Tongue (tissue), 2 donors: ENCODE measurements around the gene NSMF. TPM values are rescaled to one million over a fixed set of nuclear protein-coding genes. Genes with fewer than 3 reads are reported as not detected.
"Not testable (repeated sequence)": the region's sequence is repeated elsewhere in the genome, so short reads cannot be mapped to it uniquely, and the experiment has no call there.

Experiments used
- DNase-seq: peaks from one replicate; pipeline ENCODE4 v3.0.0-alpha.2; 2015
- total RNA-seq: library from RNA; depleted of rRNA; stranded (reverse); fragments of >200 nt; gene quantifications from one replicate; pipeline ENCODE4 v1.2.3, GENCODE V29; 2014

NSMF gene
- total RNA-seq, 1 donor from 2014 or later: 10.7 TPM

DNA sequence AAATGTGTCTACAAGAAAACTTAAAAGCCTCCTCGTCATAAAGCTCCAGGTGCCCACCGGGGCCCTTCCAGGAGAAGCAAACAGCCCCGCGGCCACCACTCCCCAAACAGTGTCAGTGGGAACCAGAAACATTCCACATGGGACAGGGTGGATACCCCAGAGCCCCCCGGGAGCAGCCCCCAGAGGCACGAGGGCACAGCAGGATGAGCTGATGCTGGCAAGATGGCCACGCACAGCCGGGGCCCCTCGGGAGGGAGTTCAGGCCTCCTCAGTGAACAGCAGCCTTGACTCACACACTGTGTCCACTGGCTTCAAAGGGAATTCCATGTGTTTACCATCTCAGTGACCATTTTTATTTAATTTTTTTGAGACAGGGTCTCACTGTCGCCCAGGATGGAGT is 46.7 kb downstream of the NSMF start:
- DNase-seq: no peak

DNA sequence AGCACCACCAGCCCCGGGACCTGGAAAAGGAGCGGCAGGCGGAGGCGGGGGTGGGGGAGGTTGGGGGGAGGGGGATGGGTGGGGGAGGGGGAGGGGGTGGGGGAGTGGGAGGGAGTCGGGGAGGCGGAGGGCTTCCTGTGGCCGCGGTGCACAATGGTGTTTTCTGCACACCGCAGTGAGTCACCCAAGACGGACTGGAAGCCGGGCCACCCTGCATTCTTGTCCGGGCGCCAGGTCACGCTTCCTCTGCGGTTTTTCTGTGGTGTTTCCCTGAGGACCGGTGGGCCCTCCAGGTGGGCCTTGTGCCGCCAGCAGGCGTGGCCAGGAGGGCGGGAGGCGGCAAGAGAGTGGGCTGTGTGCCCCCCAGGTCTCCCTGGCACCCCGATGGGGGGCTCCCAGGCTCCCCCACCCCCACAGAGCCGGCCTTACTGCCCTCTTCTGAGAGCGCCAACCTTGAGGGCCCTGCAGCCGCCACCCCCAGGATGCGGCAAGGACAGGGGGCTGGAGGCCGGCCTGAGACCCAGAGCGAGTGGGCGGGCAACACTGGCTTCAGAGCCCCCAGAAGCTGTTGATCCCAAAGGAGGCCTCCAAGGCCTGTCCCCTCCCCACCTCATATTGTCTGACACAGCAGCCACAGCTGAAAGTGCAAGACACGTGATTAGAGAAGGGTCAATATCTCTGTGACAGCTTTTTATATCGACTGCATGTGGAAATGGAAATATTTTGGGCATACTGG is 47.3 kb downstream of the NSMF start:
- DNase-seq: no peak

- DNase-seq: no peak
Observed at GRCh38 chr9:137411260-137411644, 47.9 kb downstream of the NSMF start.

DNA sequence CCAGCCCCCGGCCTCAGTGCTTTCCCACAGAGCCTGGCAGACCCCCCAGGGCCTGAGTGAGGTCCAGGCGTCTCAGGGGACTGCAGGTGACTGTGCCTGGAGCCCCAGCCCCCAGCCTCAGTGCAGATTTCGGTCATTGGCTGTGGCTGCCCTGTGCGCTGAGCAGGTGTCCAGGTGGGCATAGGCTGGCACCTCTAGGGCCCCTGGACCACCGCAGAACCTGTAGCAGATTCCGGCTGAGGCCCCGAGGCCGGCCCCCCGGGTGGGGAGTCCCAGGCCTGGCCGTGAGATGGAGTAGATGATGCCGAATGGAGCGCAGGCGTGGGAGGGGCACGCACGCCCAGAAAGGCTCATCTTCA is 48.3 kb downstream of the NSMF start:
- DNase-seq: no peak

GRCh38 chr9:137410236-137410890 is 48.8 kb downstream of the NSMF start:
- DNase-seq: not testable (repeated sequence)

- DNase-seq: no peak
Observed at GRCh38 chr9:137409515-137409914, 49.6 kb downstream of the NSMF start.

- DNase-seq: no peak
Observed at GRCh38 chr9:137408651-137409405, 50.3 kb downstream of the NSMF start.

DNA sequence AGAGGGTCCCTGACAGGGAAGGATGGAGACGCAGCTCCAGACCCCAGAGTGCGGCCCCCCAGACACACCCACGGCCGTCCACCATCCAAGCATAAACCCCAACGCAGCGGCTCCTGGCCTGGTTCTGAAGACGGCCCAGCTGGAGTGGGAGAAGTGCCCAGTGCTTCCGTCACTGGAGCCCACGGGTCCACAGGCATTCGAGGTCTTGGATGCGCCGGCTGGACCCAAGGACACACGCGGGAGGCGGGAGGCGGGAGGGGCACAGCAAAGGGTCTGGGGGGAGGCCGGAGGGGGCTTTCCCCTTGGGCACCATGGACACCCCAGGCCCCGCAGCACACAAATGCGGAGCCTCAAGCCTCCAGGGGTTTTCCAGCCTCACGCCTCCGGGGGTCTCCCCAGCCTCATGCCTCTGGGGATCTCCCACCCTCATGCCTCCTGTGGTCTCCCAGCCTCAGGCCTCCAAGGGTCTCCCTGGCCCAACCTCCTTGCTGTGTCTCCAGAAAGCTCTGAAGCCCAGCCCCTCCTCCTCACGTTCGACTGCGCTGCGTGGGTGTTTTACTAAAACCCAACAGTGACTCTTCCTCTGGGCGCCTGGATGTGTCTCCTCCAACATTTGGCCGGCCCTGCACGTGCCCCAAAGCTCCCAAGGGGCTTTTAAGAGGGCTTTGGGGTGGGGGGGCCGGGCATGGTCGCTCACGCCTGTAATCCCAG is 51.4 kb downstream of the NSMF start:
- DNase-seq: no peak

DNA sequence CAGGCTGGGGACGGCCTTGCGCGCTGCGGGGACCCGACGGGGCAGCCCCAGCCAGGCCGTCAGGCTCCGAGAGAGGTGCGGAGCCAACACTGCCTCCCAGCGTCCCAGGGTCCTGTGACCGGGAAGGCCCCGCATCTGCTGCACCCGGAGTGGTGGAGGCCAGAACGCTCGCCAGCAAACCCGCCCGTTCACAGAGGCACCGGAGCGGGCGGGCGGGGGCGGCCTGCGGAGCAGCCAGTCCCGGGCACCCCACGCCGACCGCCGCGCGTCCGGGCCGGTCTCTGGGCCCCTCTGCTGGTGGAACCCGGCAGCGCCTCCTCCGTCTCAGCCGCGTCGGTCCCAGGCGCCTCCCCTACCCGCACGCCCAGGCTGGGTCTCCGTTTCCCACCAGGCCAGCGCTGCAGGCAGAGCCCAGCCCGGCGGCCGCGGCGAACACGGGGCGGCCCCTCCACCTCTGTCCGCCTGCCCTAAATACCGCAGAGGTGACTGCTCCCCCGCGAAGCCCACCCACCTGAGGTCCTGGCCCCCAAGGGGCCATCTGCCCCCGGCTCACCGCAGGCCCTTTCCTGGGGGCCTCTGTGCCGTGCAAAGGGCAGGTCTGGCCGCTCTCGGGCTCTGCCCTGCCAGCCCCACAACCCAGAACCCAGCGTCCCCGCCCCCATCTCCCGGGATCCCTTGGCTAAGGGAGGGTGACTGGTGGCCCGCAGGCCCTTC is 52.1 kb downstream of the NSMF start:
- DNase-seq: peak; percentile 81

DNA sequence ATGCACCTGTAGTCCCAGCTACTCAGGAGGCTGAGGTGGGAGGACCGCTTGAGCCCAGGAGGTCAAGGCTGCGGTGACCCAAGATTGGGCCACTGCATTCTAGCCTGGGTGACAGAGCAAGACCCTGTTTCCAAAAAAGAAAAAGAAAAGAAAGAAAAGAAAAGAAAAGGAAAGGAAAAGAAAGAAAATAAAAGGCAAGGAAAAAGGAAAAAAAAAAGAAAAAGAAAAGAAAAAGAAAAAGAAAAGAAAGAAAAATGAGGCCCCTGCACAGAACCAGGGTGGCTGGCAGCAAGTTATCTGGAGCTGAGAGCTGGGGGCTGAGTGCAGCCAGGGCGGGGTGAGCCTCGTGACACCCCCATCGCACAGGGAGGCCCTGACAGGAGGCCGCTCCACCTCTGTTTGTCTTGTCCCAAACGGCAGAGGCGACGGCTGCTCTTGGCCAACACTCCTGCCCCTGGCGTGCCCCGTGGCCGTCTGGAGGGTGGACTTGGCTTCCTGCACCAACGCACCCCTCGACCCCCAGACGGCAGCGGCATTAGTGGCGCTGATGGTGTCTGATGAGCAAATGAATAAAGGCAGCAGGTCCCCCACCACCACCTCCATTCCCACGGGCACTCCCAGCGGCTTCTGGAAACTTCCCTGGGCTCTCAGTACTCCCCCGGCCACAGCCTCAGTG is 52.9 kb downstream of the NSMF start:
- no peak for DNase-seq

DNA sequence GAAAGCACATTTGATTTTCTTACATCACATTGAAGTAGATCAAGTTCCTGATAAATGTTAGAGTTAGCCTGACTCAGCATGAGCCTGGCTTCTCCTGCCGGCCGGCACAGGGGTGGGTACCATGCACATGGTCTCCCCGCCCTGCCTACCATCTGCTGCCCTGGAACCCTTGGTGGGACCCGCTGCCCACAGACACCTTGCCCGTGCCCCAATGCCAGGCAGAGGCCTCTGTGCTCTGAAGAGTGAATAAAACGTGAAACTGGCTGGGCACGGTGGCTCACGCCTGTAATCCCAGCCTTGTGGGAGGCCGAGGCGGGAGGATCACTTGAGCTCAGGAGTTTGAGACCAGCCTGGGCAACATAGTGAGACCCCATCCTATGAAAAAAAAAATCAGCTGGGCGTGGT is 53.5 kb downstream of the NSMF start:
- no peak for DNase-seq

GRCh38 chr9:137404961-137405567 is 54.1 kb downstream of the NSMF start:
- no peak for DNase-seq

DNA sequence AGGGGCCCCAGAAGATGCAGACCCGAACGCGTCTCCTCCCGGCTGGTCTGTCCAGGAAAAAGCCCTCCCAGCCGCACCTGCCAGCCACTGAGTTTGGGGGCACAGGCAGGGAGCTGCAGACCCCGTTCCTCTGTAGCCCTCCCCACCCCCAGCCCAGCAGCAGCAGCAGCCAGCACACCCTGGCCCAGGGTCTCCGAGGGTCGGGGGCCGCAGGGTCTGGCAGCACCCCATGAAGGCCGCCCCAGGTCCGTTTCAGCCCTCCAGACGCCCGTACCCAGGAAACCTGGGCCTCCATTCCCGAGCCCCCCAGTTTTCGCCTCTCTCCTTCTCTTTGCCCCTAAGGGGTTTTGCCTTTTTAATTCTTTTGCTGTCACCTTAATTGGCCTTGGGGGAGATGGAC is 55.9 kb downstream of the NSMF start:
- no peak for DNase-seq

GRCh38 chr9:137402746-137403145 is 56.4 kb downstream of the NSMF start:
- no peak for DNase-seq

GRCh38 chr9:137398561-137399468 is 60.3 kb downstream of the NSMF start:
- DNase-seq: no peak

DNA sequence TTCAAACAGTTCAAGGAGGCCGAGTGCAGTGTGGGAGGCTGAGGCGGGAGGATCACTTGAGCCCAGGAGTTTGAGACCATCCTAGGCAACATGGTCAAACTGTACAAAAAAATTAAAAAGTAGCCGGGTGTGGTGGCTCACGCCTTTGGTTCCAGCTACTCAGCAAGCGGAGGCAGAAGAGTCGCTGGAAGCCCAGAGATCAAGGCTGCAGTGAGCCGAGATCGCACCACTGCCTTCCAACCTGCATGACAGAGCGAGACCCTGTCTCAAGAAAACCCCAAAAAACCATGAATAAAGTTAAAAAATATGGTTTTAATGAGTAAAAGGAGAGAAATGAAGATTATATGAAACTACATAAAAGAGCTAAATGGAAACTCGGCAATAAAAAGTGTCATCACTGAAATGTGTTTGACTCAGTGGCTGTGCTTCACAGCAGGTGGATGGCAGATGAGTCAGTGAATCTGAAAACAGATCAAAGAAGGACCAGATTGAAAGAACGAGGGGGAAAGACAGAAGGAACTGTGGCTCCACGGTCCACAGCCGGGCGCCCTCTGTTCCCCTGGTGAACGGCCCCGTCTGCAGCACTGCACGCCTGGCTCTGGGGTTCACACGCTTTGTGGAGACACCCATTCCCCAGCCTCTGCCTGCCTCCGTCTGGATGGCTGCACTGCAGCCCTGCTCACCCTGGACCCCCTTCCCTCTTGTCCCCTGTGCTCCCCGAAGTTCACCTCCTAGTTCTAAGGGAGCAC is 61.3 kb downstream of the NSMF start:
- no peak for DNase-seq
